GM23338 (cell line): ENCODE data around the gene PF4V1. TPM values are rescaled to one million over a fixed set of nuclear protein-coding genes. Genes with fewer than 3 reads are reported as not detected.

Source experiments
- ATAC-seq: fragments of 200-7000 bp; cut with Tn5 transposase; 3 replicates; pipeline ENCODE4 v1.9.1; 2020
- DNase-seq: peaks from one replicate; pipeline ENCODE4 v3.0.0-alpha.2; 2015; ENCODE audit warnings: low spot score
- H2AFZ ChIP-seq: fragments of 200-600 bp; sonication (generic); 2 replicates; pipeline ENCODE4 v1.8.0; 2016; ENCODE audit warnings: antibody characterized with exemption, mild to moderate bottlenecking, moderate library complexity
- H3F3A ChIP-seq: fragments of 200-600 bp; sonication (generic); replicated peaks from 2 replicates; pipeline ENCODE4 v1.8.0; 2017; ENCODE audit warnings: antibody characterized with exemption, mixed run types, low read depth
- H3K27ac ChIP-seq: fragments of 200-600 bp; sonication (generic); 2 replicates; pipeline ENCODE4 v1.6.1; 2016; ENCODE audit warnings: low read depth
- H3K27me3 ChIP-seq: fragments of 200-600 bp; sonication (generic); 2 replicates; pipeline ENCODE4 v1.8.0; 2016; ENCODE audit warnings: mild to moderate bottlenecking, mixed run types, moderate library complexity; ENCODE audit not compliant: insufficient read depth
- H3K36me3 ChIP-seq: fragments of 200-600 bp; sonication (generic); 2 replicates; pipeline ENCODE4 v1.8.0; 2016; ENCODE audit warnings: mild to moderate bottlenecking; ENCODE audit not compliant: insufficient read depth
- H3K4me1 ChIP-seq: fragments of 200-600 bp; sonication (generic); 2 replicates; pipeline ENCODE4 v1.8.0; 2016; ENCODE audit warnings: mild to moderate bottlenecking, moderate library complexity; ENCODE audit not compliant: insufficient read depth
- H3K4me2 ChIP-seq: fragments of 200-600 bp; sonication (generic); 2 replicates; pipeline ENCODE4 v1.7.1; 2017; ENCODE audit warnings: mixed run types
- H3K4me3 ChIP-seq: fragments of 200-600 bp; sonication (generic); 2 replicates; pipeline ENCODE4 v1.6.1; 2016; ENCODE audit warnings: mixed run types
- H3K79me2 ChIP-seq: fragments of 200-600 bp; sonication (generic); replicated peaks from 2 replicates; pipeline ENCODE4 v1.8.0; 2017; ENCODE audit warnings: mild to moderate bottlenecking; ENCODE audit not compliant: insufficient read depth
- H3K9me2 ChIP-seq: fragments of 200-600 bp; sonication (generic); 2 replicates; pipeline ENCODE4 v1.8.0; 2017; ENCODE audit not compliant: insufficient read depth
- H4K20me1 ChIP-seq: fragments of 200-600 bp; sonication (generic); replicated peaks from 2 replicates; pipeline ENCODE4 v1.8.0; 2017; ENCODE audit warnings: mild to moderate bottlenecking; ENCODE audit not compliant: insufficient read depth
- H3K27ac Mint-ChIP-seq: 2 replicates; pipeline ENCODE4 v1.8.0; 2020; ENCODE audit warnings: inconsistent platforms, mild to moderate bottlenecking, moderate library complexity, mixed read lengths
- H3K27me3 Mint-ChIP-seq: 3 replicates; pipeline ENCODE4 v1.8.0; 2022; ENCODE audit warnings: low read depth, mild to moderate bottlenecking, moderate library complexity, mixed read lengths, inconsistent platforms; ENCODE audit not compliant: insufficient read depth, poor library complexity
- H3K36me3 Mint-ChIP-seq: 3 replicates; pipeline ENCODE4 v1.8.0; 2021; ENCODE audit warnings: low read depth, mild to moderate bottlenecking, inconsistent platforms, moderate library complexity, mixed read lengths
- H3K4me1 Mint-ChIP-seq: 3 replicates; pipeline ENCODE4 v1.8.0; 2020; ENCODE audit warnings: mild to moderate bottlenecking, inconsistent platforms, mixed read lengths
- H3K4me3 Mint-ChIP-seq: 3 replicates; pipeline ENCODE4 v1.8.0; 2021; ENCODE audit warnings: moderate library complexity, mild to moderate bottlenecking, inconsistent platforms, mixed read lengths
- H3K9me3 Mint-ChIP-seq: 3 replicates; pipeline ENCODE4 v1.8.0; 2020; ENCODE audit warnings: moderate library complexity, mild to moderate bottlenecking, inconsistent platforms, mixed read lengths
- CREB1 ChIP-seq: fragments of 250-450 bp; sonication (Bioruptor Pico); IDR thresholded peaks from 2 replicates; pipeline ENCODE4 v1.5.0; 2020; ENCODE audit warnings: low read depth, mild to moderate bottlenecking, moderate library complexity
- EZH2 ChIP-seq: fragments of 200-600 bp; sonication (generic); IDR thresholded peaks from one replicate; pipeline ENCODE4 v1.8.0; 2017; ENCODE audit warnings: antibody characterized with exemption, mild to moderate bottlenecking, low read depth; ENCODE audit not compliant: unreplicated experiment
- NANOG ChIP-seq: IDR thresholded peaks from 2 replicates; pipeline ENCODE4 v1.6.1; 2016; ENCODE audit warnings: antibody characterized with exemption, borderline replicate concordance
- ZNF114 ChIP-seq: fragments of 250-450 bp; sonication (Bioruptor Pico); IDR thresholded peaks from 2 replicates; pipeline ENCODE4 v1.5.0; 2020; ENCODE audit warnings: mild to moderate bottlenecking, moderate library complexity
- ZNF331 ChIP-seq: fragments of 250-450 bp; sonication (Bioruptor Pico); IDR thresholded peaks from 2 replicates; pipeline ENCODE4 v1.5.0; 2020; ENCODE audit warnings: low read depth, mild to moderate bottlenecking, moderate library complexity
- ZNF462 ChIP-seq: fragments of 250-450 bp; sonication (Bioruptor Pico); IDR thresholded peaks from 2 replicates; pipeline ENCODE4 v1.5.0; 2020; ENCODE audit warnings: mild to moderate bottlenecking, moderate library complexity
- polyA plus RNA-seq: library from polyadenylated mRNA; unstranded; fragments of >200 nt; fragmentation: Nextera tagmentation; extraction: Ambion mirVana; gene quantifications from 2 replicates; pipeline ENCODE4 v1.2.1, GENCODE V29; 2016
- total RNA-seq: library from RNA; depleted of rRNA; stranded (reverse); fragments of >200 nt; shearing (Covaris generic); gene quantifications from 2 replicates; pipeline ENCODE4 v1.2.3, GENCODE V29; 2014
- TF ChIP-seq, protein P1 (sequence below), 2 experiments: fragments of 200-600 bp in 1 of 2; sonication (generic) in 1 of 2; conservative IDR thresholded peaks; 2 replicates each; pipeline versions ENCODE4 v1.5.1 to v1.6.1; 2016 to 2017; ENCODE audit warnings: antibody characterized with exemption in 2 of 2, low read depth in 2 of 2, mild to moderate bottlenecking in 2 of 2, moderate library complexity in 1 of 2

PF4V1 gene
- total and polyA plus RNA-seq, 2 experiments from 2014 or later = 0.66 TPM; not detected in 1

- no peak for TF ChIP-seq NANOG
- TF ChIP-seq, protein P1, sequence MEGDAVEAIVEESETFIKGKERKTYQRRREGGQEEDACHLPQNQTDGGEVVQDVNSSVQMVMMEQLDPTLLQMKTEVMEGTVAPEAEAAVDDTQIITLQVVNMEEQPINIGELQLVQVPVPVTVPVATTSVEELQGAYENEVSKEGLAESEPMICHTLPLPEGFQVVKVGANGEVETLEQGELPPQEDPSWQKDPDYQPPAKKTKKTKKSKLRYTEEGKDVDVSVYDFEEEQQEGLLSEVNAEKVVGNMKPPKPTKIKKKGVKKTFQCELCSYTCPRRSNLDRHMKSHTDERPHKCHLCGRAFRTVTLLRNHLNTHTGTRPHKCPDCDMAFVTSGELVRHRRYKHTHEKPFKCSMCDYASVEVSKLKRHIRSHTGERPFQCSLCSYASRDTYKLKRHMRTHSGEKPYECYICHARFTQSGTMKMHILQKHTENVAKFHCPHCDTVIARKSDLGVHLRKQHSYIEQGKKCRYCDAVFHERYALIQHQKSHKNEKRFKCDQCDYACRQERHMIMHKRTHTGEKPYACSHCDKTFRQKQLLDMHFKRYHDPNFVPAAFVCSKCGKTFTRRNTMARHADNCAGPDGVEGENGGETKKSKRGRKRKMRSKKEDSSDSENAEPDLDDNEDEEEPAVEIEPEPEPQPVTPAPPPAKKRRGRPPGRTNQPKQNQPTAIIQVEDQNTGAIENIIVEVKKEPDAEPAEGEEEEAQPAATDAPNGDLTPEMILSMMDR (conservative IDR thresholded peaks at IDR 0.05; ENCODE audit: low read depth in 2 of 2) = no peak
- no peak for TF ChIP-seq ZNF462 (CRISPR knock-in tag)
- no peak for TF ChIP-seq ZNF114 (CRISPR knock-in tag)
Observed at GRCh38 chr4:73822812-73823504, 30.1 kb upstream of the PF4V1 start (continued).

GRCh38 chr4:73823760-73824159 is 29.3 kb upstream of the PF4V1 start:
- Mint-ChIP-seq H3K36me3 (peaks cover 3% of the 10 kb centered on the region; the same call in 2 of the 3 replicates), H3K27me3 (no peaks in the 10 kb centered on the region), H3K9me3 (peaks cover 10% of the 10 kb centered on the region), H3K27ac (no peak overlapping the region), H3K4me3 (no peak overlapping the region), H3K4me1 (no peaks in the 10 kb centered on the region)
- no peak overlapping the region for H3K4me2 ChIP-seq
- H3K79me2 ChIP-seq = no peaks in the 10 kb centered on the region
- no peaks in the 10 kb centered on the region for H3K27me3 ChIP-seq
- no peak for ATAC-seq
- H2AFZ ChIP-seq = no peak overlapping the region
- no peaks in the 10 kb centered on the region for H3K9me2 ChIP-seq
- no peaks in the 10 kb centered on the region for H3F3A ChIP-seq
- no peaks in the 10 kb centered on the region for H3K4me1 ChIP-seq
- H3K36me3 ChIP-seq = no peaks in the 10 kb centered on the region
- no peak overlapping the region for H3K4me3 ChIP-seq
- DNase-seq = no peak
- no peak overlapping the region for H3K27ac ChIP-seq
- H4K20me1 ChIP-seq = no peaks in the 10 kb centered on the region
- TF ChIP-seq CREB1 (CRISPR knock-in tag) (no peak), ZNF114 (CRISPR knock-in tag) (no peak), ZNF331 (CRISPR knock-in tag) (no peak), ZNF462 (CRISPR knock-in tag) (no peak), EZH2 (no peak)
